ENCODE results near the gene RASA2. TPM values are rescaled to one million over a fixed set of nuclear protein-coding genes. Genes with fewer than 3 reads are reported as not detected.

RASA2 gene
- total RNA-seq, 4 donors from 2014 or later, result 1.9 to 10.6 (median 4.5) TPM

- DNase-seq, result no peak
- intact Hi-C loops (cut with DNase I; ENCODE audit: low total_unique reads) (no loop called here), in situ Hi-C loops (cut with MboI; ENCODE audit: low sequenced_read_pairs in 4 of 4) (no loop called here)
- no peaks in the 10 kb centered on the region for H3K36me3 ChIP-seq
- H3K4me3 ChIP-seq, result no peak overlapping the region
- H3K27ac ChIP-seq, result no peak overlapping the region
- no peak for ATAC-seq
- no peak for TF ChIP-seq CTCF (IDR thresholded peaks at IDR 0.05 in 4 of 5, conservative IDR thresholded peaks at IDR 0.05 in 1 of 5)
- no peak for TF ChIP-seq POLR2A (IDR thresholded peaks at IDR 0.05)
- H3K27me3 ChIP-seq, result peaks cover 6 to 11% (median 9%) of the 10 kb centered on the region in 3 donors
- no peaks in the 10 kb centered on the region for H3K9me3 ChIP-seq
- H3K4me1 ChIP-seq, result peaks cover 0 to 8% of the 10 kb centered on the region in 2 donors
These were observed 169.9 kb downstream of the RASA2 start for GRCh38 chr3:141656771-141657170.

- peaks cover 6 to 11% (median 9%) of the 10 kb centered on the region in 3 donors for H3K27me3 ChIP-seq
- H3K4me3 ChIP-seq, result no peak overlapping the region
- DNase-seq (no peak), ATAC-seq (no peak)
- H3K27ac ChIP-seq, result no peak overlapping the region
- no peak for TF ChIP-seq CTCF (IDR thresholded peaks at IDR 0.05 in 4 of 5, conservative IDR thresholded peaks at IDR 0.05 in 1 of 5)
- TF ChIP-seq POLR2A (IDR thresholded peaks at IDR 0.05), result no peak
- H3K9me3 ChIP-seq, result no peaks in the 10 kb centered on the region
- in situ Hi-C loops (cut with MboI; ENCODE audit: low sequenced_read_pairs in 4 of 4), result no loop called here
- intact Hi-C loops (cut with DNase I; ENCODE audit: low total_unique reads), result no loop called here
- H3K36me3 ChIP-seq, result no peaks in the 10 kb centered on the region
- H3K4me1 ChIP-seq, result peaks cover 0 to 8% of the 10 kb centered on the region in 2 donors
These were observed 170.7 kb downstream of the RASA2 start for GRCh38 chr3:141657516-141657915.

- in situ Hi-C loops (cut with MboI; ENCODE audit: low sequenced_read_pairs in 4 of 4) (no loop called here), intact Hi-C loops (cut with DNase I; ENCODE audit: low total_unique reads) (no loop called here)
- H3K27ac ChIP-seq, result peak overlapping the region in 1 of 4 donors; percentile 6
- H3K36me3 ChIP-seq, result no peaks in the 10 kb centered on the region
- TF ChIP-seq POLR2A (IDR thresholded peaks at IDR 0.05), result no peak
- no peak for TF ChIP-seq CTCF (IDR thresholded peaks at IDR 0.05 in 4 of 5, conservative IDR thresholded peaks at IDR 0.05 in 1 of 5)
- ATAC-seq (peak in 1 of 2 donors; percentile 66), DNase-seq (no peak)
- no peaks in the 10 kb centered on the region for H3K9me3 ChIP-seq
- peak overlapping the region; percentile 51 to 65 (median 59) for H3K4me3 ChIP-seq
- peaks cover 0 to 8% of the 10 kb centered on the region in 2 donors for H3K4me1 ChIP-seq
- H3K27me3 ChIP-seq, result peaks cover 6 to 11% (median 9%) of the 10 kb centered on the region in 3 donors
These were observed 173.2 kb downstream of the RASA2 start for GRCh38 chr3:141659821-141660613.

- DNase-seq, result no peak
- no peak overlapping the region for H3K27ac ChIP-seq
- H3K27me3 ChIP-seq, result peaks cover 6 to 11% (median 9%) of the 10 kb centered on the region in 3 donors
- peak overlapping the region; percentile 51 to 65 (median 59) for H3K4me3 ChIP-seq
- H3K4me1 ChIP-seq, result peaks cover 0 to 8% of the 10 kb centered on the region in 2 donors
- no peak for TF ChIP-seq POLR2A (IDR thresholded peaks at IDR 0.05)
- TF ChIP-seq CTCF (IDR thresholded peaks at IDR 0.05 in 4 of 5, conservative IDR thresholded peaks at IDR 0.05 in 1 of 5), result no peak
- no peak for ATAC-seq
- no peaks in the 10 kb centered on the region for H3K9me3 ChIP-seq
- in situ Hi-C loops (cut with MboI; ENCODE audit: low sequenced_read_pairs in 4 of 4) (no loop called here), intact Hi-C loops (cut with DNase I; ENCODE audit: low total_unique reads) (no loop called here)
- H3K36me3 ChIP-seq, result no peaks in the 10 kb centered on the region
These were observed 173.8 kb downstream of the RASA2 start for GRCh38 chr3:141660614-141660947.
